ENCODE data around the gene ALPK3. TPM values are rescaled to one million over a fixed set of nuclear protein-coding genes. Genes with fewer than 3 reads are reported as not detected.

Gene ALPK3
- total and polyA plus RNA-seq, 2 donors (not counting 3 experiments of a cell fraction or from before 2014, with no cell fraction given): 18.4 to 36.2 TPM

DNA sequence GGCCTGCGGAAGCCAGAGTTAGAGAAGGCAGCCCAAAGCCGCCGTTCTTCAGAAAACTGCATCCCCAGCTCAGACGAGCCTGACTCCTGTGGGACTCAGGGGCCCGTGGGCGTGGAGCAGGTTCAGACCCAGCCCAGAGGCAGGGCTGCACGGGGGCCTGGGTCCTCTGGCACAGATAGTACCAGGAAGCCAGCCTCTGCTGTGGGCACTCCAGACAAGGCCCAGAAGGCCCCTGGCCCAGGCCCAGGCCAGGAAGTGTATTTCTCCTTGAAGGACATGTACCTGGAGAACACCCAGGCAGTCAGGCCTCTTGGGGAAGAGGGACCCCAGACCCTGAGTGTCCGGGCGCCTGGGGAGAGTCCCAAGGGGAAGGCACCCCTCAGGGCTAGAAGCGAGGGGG, 23.1 kb downstream of the ALPK3 start:
- Histone ChIP-seq H3K9ac (replicated peaks; ENCODE audit: extremely low read depth, insufficient read depth, low read length) (no peak overlapping the region), H3K36me3 (ENCODE audit: control insufficient read depth in 2 of 2, extremely low read depth in 1 of 2, insufficient read depth in 2 of 2, low read length in 2 of 2) (peaks cover 0 to 21% of the 10 kb centered on the region in 2 experiments), H3K4me3 (replicated peaks in 1 of 3; ENCODE audit: insufficient read depth in 1 of 3, low read depth in 1 of 3, low read length in 3 of 3) (no peak overlapping the region), H3K9me1 (replicated peaks; ENCODE audit: control insufficient read depth, extremely low read depth, insufficient read depth, low read length) (no peaks in the 10 kb centered on the region), H3K4me1 (ENCODE audit: control insufficient read depth, extremely low read depth, insufficient read depth, low read length) (no peaks in the 10 kb centered on the region), H3K4me2 (ENCODE audit: insufficient read depth, low read length) (no peak overlapping the region), H3K9me3 (replicated peaks; ENCODE audit: control insufficient read depth, insufficient read depth, low read length) (no peaks in the 10 kb centered on the region), H3K27ac (ENCODE audit: insufficient read depth, low read depth, low read length) (no peak overlapping the region), H3K27me3 (ENCODE audit: control insufficient read depth in 2 of 2, insufficient read depth in 2 of 2, low read length in 2 of 2) (no peaks in the 10 kb centered on the region), H3K79me2 (ENCODE audit: control insufficient read depth, insufficient read depth, low read length) (no peaks in the 10 kb centered on the region), H2AFZ (ENCODE audit: low read depth, low read length) (no peak overlapping the region), H4K20me1 (replicated peaks; ENCODE audit: control insufficient read depth, extremely low read depth, insufficient read depth, low read length) (no peaks in the 10 kb centered on the region)
- no TSS peak for BruUV-seq (replicated peaks)
- ChIA-PET CTCF (interaction anchor here (0.8 kb wide), 1 partner anchor 88 kb away, joined by 3 read pairs; no protein-coding TSS in a partner anchor), POLR2A (no interaction called here)
- intact Hi-C loops (cut with micrococcal nuclease): no loop called here
- FAIRE-seq: no peak
- no peak for TF ChIP-seq POLR2A (IDR thresholded peaks at IDR 0.05; ENCODE audit: low read depth, low read length)
- TF ChIP-seq, protein P1, sequence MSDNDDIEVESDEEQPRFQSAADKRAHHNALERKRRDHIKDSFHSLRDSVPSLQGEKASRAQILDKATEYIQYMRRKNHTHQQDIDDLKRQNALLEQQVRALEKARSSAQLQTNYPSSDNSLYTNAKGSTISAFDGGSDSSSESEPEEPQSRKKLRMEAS (IDR thresholded peaks at IDR 0.05; ENCODE audit: insufficient read depth, insufficient read length): no peak
- no peak for TF ChIP-seq POLR2AphosphoS5 (IDR thresholded peaks at IDR 0.05; ENCODE audit: insufficient read depth, low read depth, low read length)
- no peak for TF ChIP-seq EZH2 (IDR thresholded peaks at IDR 0.05; ENCODE audit: borderline replicate concordance, low read depth, low read length, severe bottlenecking)
- no peak for TF ChIP-seq MYC (IDR thresholded peaks at IDR 0.05; ENCODE audit: low read depth, low read length)
- TF ChIP-seq JUN (IDR thresholded peaks at IDR 0.05; ENCODE audit: borderline replicate concordance, insufficient read depth, insufficient read length, low read depth): no peak
- no peak for TF ChIP-seq GATA2 (IDR thresholded peaks at IDR 0.05; ENCODE audit: insufficient read depth, insufficient read length, low read depth, low read length)
- TF ChIP-seq, protein P2, sequence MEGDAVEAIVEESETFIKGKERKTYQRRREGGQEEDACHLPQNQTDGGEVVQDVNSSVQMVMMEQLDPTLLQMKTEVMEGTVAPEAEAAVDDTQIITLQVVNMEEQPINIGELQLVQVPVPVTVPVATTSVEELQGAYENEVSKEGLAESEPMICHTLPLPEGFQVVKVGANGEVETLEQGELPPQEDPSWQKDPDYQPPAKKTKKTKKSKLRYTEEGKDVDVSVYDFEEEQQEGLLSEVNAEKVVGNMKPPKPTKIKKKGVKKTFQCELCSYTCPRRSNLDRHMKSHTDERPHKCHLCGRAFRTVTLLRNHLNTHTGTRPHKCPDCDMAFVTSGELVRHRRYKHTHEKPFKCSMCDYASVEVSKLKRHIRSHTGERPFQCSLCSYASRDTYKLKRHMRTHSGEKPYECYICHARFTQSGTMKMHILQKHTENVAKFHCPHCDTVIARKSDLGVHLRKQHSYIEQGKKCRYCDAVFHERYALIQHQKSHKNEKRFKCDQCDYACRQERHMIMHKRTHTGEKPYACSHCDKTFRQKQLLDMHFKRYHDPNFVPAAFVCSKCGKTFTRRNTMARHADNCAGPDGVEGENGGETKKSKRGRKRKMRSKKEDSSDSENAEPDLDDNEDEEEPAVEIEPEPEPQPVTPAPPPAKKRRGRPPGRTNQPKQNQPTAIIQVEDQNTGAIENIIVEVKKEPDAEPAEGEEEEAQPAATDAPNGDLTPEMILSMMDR (IDR thresholded peaks at IDR 0.05; ENCODE audit: extremely low read depth in 1 of 2, insufficient read depth in 1 of 2, low read depth in 1 of 2, low read length in 2 of 2): no peak
- no peak for TF ChIP-seq FOS (IDR thresholded peaks at IDR 0.05; ENCODE audit: borderline replicate concordance, insufficient read depth, low read length)
- dilution Hi-C loops (cut with MboI; ENCODE audit: extremely low pct_ligation_motif_present, low sequenced_read_pairs): loop anchor here (25.0 kb wide), 1 partner anchor 122 kb away; no protein-coding TSS in a partner anchor
- no peak for DNase-seq (ENCODE audit: low read depth, low spot score)

Data from endothelial cell of umbilical vein (primary cell).